Activated CD8-positive, alpha-beta memory T cell treated with anti-CD3 and anti-CD28 coated beads for 36 hours (primary cell): ENCODE results near the gene ARFRP1. TPM values are rescaled to one million over a fixed set of nuclear protein-coding genes. Genes with fewer than 3 reads are reported as not detected.

Source experiments
- CTCF ChIA-PET: fragments of 350-600 bp; sonication (Branson Sonifier 250); formaldehyde crosslinking; loops from one replicate; lab custom pipeline; 2021; ENCODE audit warnings: antibody characterized with exemption; lab: Charles Lee
- POLR2A ChIA-PET: fragments of 350-600 bp; sonication (Branson Sonifier 250); formaldehyde crosslinking; loops from one replicate; lab custom pipeline; 2021; ENCODE audit warnings: antibody characterized with exemption; lab: Charles Lee
- total RNA-seq, 2 experiments: library from RNA; stranded (reverse); gene quantifications; one replicate each; pipeline ENCODE4 v1.2.3, GENCODE V29; 2021

The ARFRP1 gene
- total RNA-seq, 2 experiments from 2014 or later = 63.7 to 65.2 TPM

- ChIA-PET POLR2A (interaction anchor here (0.9 to 1.4 kb wide), 2 partner anchors 37 to 41 kb away, joined by 3 to 5 read pairs; partner anchors contain the start of genes LIME1 and RTEL1), CTCF (interaction anchor here (3.8 kb wide), 1 partner anchor 8 kb away, joined by 15 read pairs; the partner anchor contains the start of genes ARFRP1 and ZGPAT)
Observed at GRCh38 chr20:63699466-63700198, 8.1 kb downstream of the ARFRP1 start.

- CTCF ChIA-PET = interaction anchor here (1.0 to 3.8 kb wide), 3 partner anchors 9 to 161 kb away, joined by 5 to 15 read pairs (median 5); partner anchors contain the start of genes ARFRP1 and ZGPAT
- POLR2A ChIA-PET = interaction anchor here (0.8 to 1.8 kb wide), 5 partner anchors 9 to 179 kb away, joined by 3 to 10 read pairs (median 4); partner anchors contain the start of genes ARFRP1, LIME1, RTEL1 and ZGPAT
Observed at GRCh38 chr20:63698739-63699465, 8.9 kb downstream of the ARFRP1 start.

- ChIA-PET POLR2A (interaction anchor here (0.7 to 1.8 kb wide), 5 partner anchors 9 to 178 kb away, joined by 3 to 10 read pairs (median 4); partner anchors contain the start of genes ARFRP1, LIME1 and ZGPAT), CTCF (interaction anchor here (1.0 to 3.8 kb wide), 5 partner anchors 10 to 276 kb away, joined by 3 to 15 read pairs (median 5); partner anchors contain the start of genes ARFRP1, LIME1 and ZGPAT)
Observed at GRCh38 chr20:63697868-63698545, 9.8 kb downstream of the ARFRP1 start.

- ChIA-PET POLR2A (interaction anchor here (0.7 to 1.8 kb wide), 2 partner anchors 10 to 63 kb away, joined by 3 to 10 read pairs; partner anchors contain the start of genes ARFRP1 and ZGPAT), CTCF (interaction anchor here (1.2 to 3.8 kb wide), 3 partner anchors 10 to 276 kb away, joined by 3 to 15 read pairs (median 3); partner anchors contain the start of genes ARFRP1, LIME1 and ZGPAT)
Observed at GRCh38 chr20:63697357-63697867, 10.4 kb downstream of the ARFRP1 start.

- ChIA-PET POLR2A (no interaction called here), CTCF (interaction anchor here (1.2 to 3.8 kb wide), 3 partner anchors 11 to 277 kb away, joined by 3 to 15 read pairs (median 3); partner anchors contain the start of genes ARFRP1, LIME1 and ZGPAT)
Observed at GRCh38 chr20:63696628-63697356, 11.0 kb downstream of the ARFRP1 start, which contains the start of gene TNFRSF6B. TNFRSF6B (plus strand) TSS chr20:63696652; CDS start chr20:63696768, 116 bp downstream.

GRCh38 chr20:63696306-63696627, 11.5 kb downstream of the ARFRP1 start:
- ChIA-PET CTCF (interaction anchor here (3.8 kb wide), 1 partner anchor 11 kb away, joined by 15 read pairs; the partner anchor contains the start of genes ARFRP1 and ZGPAT), POLR2A (no interaction called here)

- CTCF ChIA-PET = interaction anchor here (3.8 kb wide), 1 partner anchor 12 kb away, joined by 15 read pairs; the partner anchor contains the start of genes ARFRP1 and ZGPAT
- POLR2A ChIA-PET = no interaction called here
Observed at GRCh38 chr20:63695424-63696305, 12.1 kb downstream of the ARFRP1 start.

GRCh38 chr20:63694584-63695423, 13.0 kb downstream of the ARFRP1 start:
- CTCF ChIA-PET = no interaction called here
- POLR2A ChIA-PET = no interaction called here

GRCh38 chr20:63693733-63694583, 13.8 kb downstream of the ARFRP1 start:
- ChIA-PET CTCF (no interaction called here), POLR2A (no interaction called here)

GRCh38 chr20:63693083-63693732, 14.6 kb downstream of the ARFRP1 start:
- POLR2A ChIA-PET = no interaction called here
- CTCF ChIA-PET = no interaction called here

- ChIA-PET CTCF (no interaction called here), POLR2A (no interaction called here)
Observed at GRCh38 chr20:63692436-63693082, 15.2 kb downstream of the ARFRP1 start.

- ChIA-PET CTCF (interaction anchor here (1.0 kb wide), 1 partner anchor 16 kb away, joined by 3 read pairs; the partner anchor contains the start of genes ARFRP1 and ZGPAT), POLR2A (no interaction called here)
Observed at GRCh38 chr20:63691711-63692435, 15.9 kb downstream of the ARFRP1 start.

- ChIA-PET CTCF (interaction anchor here (1.0 kb wide), 1 partner anchor 16 kb away, joined by 3 read pairs; the partner anchor contains the start of genes ARFRP1 and ZGPAT), POLR2A (no interaction called here)
Observed at GRCh38 chr20:63690898-63691710, 16.7 kb downstream of the ARFRP1 start.
